Smooth muscle cell (in vitro differentiated cells): ENCODE measurements around the gene LIMK2. TPM values are rescaled to one million over a fixed set of nuclear protein-coding genes. Genes with fewer than 3 reads are reported as not detected.

Source experiments
- DNase-seq: peaks from one replicate; lab custom pipeline; 2025; ENCODE audit not compliant: unreplicated experiment; lab: John Stamatoyannopoulos, UW
- H2AFZ ChIP-seq: fragments of 200-600 bp; sonication (generic); 2 replicates; pipeline ENCODE4 v1.6.0; 2016; ENCODE audit warnings: antibody characterized with exemption, low read depth, mild to moderate bottlenecking
- H3F3A ChIP-seq: fragments of 200-600 bp; sonication (generic); 2 replicates; pipeline ENCODE4 v1.6.0; 2017; ENCODE audit warnings: antibody characterized with exemption, low read depth
- H3K27ac ChIP-seq: fragments of 200-600 bp; sonication (generic); 2 replicates; pipeline ENCODE4 v1.5.1; 2016; ENCODE audit warnings: low read depth, mild to moderate bottlenecking
- H3K27me3 ChIP-seq: fragments of 200-600 bp; sonication (generic); 2 replicates; pipeline ENCODE4 v1.6.1; 2016; ENCODE audit warnings: low read depth, mild to moderate bottlenecking
- H3K36me3 ChIP-seq: fragments of 200-600 bp; sonication (generic); 2 replicates; pipeline ENCODE4 v1.5.1; 2016; ENCODE audit warnings: low read depth
- H3K4me1 ChIP-seq: fragments of 200-600 bp; sonication (generic); 2 replicates; pipeline ENCODE4 v1.5.1; 2016; ENCODE audit warnings: low read depth
- H3K4me2 ChIP-seq: fragments of 200-600 bp; sonication (generic); 2 replicates; pipeline ENCODE4 v1.6.0; 2016; ENCODE audit warnings: mild to moderate bottlenecking
- H3K4me3 ChIP-seq: fragments of 200-600 bp; sonication (generic); 2 replicates; pipeline ENCODE4 v1.5.1; 2016; ENCODE audit warnings: mild to moderate bottlenecking
- H3K79me2 ChIP-seq: fragments of 200-600 bp; sonication (generic); 2 replicates; pipeline ENCODE4 v1.6.0; 2016; ENCODE audit warnings: low read depth, mild to moderate bottlenecking
- H3K9ac ChIP-seq: fragments of 200-600 bp; sonication (generic); 2 replicates; pipeline ENCODE4 v1.6.0; 2016; ENCODE audit warnings: low read depth
- H3K9me3 ChIP-seq: fragments of 200-600 bp; sonication (generic); replicated peaks from 2 replicates; pipeline ENCODE4 v1.5.1; 2016; ENCODE audit warnings: low read depth
- H4K20me1 ChIP-seq: fragments of 200-600 bp; sonication (generic); 2 replicates; pipeline ENCODE4 v1.6.0; 2016; ENCODE audit warnings: low read depth
- WGBS: methylation state at CpG from one replicate; pipeline ENCODE4 v1.1.7; 2016; ENCODE audit warnings: low lambda C conversion rate; 5-methylcytosine and 5-hydroxymethylcytosine counted together
- polyA plus RNA-seq: library from polyadenylated mRNA; unstranded; fragments of >200 nt; fragmentation: Nextera tagmentation; extraction: Ambion mirVana; gene quantifications from 2 replicates; pipeline ENCODE4 v1.2.1, GENCODE V29; 2016
- total RNA-seq: library from RNA; depleted of rRNA; stranded (reverse); fragments of >200 nt; gene quantifications from 2 replicates; pipeline ENCODE4 v1.2.3, GENCODE V29; 2014
- TF ChIP-seq, protein P1 (sequence below): fragments of 200-600 bp; sonication (generic); IDR thresholded peaks from 2 replicates; pipeline ENCODE4 v1.5.1; 2017; ENCODE audit warnings: borderline replicate concordance, mild to moderate bottlenecking, antibody characterized with exemption; ENCODE audit not compliant: insufficient read depth, poor library complexity, severe bottlenecking

Gene LIMK2
- total and polyA plus RNA-seq, 2 experiments from 2014 or later, result 85.7 to 126 TPM

DNA sequence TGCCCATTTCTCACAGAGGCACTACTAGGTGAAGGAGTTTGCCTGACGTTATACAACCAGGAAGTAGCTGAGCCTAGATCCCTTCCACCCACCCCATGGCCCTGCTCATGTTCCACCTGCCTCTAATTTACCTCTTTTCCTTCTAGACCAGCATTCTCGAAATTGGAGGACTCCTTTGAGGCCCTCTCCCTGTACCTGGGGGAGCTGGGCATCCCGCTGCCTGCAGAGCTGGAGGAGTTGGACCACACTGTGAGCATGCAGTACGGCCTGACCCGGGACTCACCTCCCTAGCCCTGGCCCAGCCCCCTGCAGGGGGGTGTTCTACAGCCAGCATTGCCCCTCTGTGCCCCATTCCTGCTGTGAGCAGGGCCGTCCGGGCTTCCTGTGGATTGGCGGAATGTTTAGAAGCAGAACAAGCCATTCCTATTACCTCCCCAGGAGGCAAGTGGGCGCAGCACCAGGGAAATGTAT lies 66.1 kb downstream of the LIMK2 start:
- no peak for DNase-seq
- no peak overlapping the region for H3K4me3 ChIP-seq
- no peak overlapping the region for H3K4me2 ChIP-seq
- no peak overlapping the region for H3K9ac ChIP-seq
- H3K79me2 ChIP-seq, result no peaks in the 10 kb centered on the region
- H3K4me1 ChIP-seq, result no peaks in the 10 kb centered on the region
- 94% methylated on average over 9 of the region's 9 CpGs for WGBS
- TF ChIP-seq, protein P1, sequence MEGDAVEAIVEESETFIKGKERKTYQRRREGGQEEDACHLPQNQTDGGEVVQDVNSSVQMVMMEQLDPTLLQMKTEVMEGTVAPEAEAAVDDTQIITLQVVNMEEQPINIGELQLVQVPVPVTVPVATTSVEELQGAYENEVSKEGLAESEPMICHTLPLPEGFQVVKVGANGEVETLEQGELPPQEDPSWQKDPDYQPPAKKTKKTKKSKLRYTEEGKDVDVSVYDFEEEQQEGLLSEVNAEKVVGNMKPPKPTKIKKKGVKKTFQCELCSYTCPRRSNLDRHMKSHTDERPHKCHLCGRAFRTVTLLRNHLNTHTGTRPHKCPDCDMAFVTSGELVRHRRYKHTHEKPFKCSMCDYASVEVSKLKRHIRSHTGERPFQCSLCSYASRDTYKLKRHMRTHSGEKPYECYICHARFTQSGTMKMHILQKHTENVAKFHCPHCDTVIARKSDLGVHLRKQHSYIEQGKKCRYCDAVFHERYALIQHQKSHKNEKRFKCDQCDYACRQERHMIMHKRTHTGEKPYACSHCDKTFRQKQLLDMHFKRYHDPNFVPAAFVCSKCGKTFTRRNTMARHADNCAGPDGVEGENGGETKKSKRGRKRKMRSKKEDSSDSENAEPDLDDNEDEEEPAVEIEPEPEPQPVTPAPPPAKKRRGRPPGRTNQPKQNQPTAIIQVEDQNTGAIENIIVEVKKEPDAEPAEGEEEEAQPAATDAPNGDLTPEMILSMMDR, result no peak
- peaks cover 29% of the 10 kb centered on the region for H3F3A ChIP-seq
- H3K27ac ChIP-seq, result no peak overlapping the region
- H4K20me1 ChIP-seq, result peaks cover 28% of the 10 kb centered on the region
- H3K9me3 ChIP-seq, result no peaks in the 10 kb centered on the region
- no peaks in the 10 kb centered on the region for H3K27me3 ChIP-seq
- H3K36me3 ChIP-seq, result peaks cover 10% of the 10 kb centered on the region
- no peak overlapping the region for H2AFZ ChIP-seq

DNA sequence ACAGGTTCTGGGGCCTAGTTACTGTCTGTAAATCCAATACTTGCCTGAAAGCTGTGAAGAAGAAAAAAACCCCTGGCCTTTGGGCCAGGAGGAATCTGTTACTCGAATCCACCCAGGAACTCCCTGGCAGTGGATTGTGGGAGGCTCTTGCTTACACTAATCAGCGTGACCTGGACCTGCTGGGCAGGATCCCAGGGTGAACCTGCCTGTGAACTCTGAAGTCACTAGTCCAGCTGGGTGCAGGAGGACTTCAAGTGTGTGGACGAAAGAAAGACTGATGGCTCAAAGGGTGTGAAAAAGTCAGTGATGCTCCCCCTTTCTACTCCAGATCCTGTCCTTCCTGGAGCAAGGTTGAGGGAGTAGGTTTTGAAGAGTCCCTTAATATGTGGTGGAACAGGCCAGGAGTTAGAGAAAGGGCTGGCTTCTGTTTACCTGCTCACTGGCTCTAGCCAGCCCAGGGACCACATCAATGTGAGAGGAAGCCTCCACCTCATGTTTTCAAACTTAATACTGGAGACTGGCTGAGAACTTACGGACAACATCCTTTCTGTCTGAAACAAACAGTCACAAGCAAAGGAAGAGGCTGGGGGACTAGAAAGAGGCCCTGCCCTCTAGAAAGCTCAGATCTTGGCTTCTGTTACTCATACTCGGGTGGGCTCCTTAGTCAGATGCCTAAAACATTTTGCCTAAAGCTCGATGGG lies 66.7 kb downstream of the LIMK2 start:
- Histone ChIP-seq H3K27me3 (no peaks in the 10 kb centered on the region), H3K79me2 (no peaks in the 10 kb centered on the region), H3K36me3 (peaks cover 7% of the 10 kb centered on the region), H4K20me1 (peaks cover 26% of the 10 kb centered on the region), H3K4me2 (no peak overlapping the region), H3K4me3 (no peak overlapping the region), H3K9me3 (no peaks in the 10 kb centered on the region), H3K4me1 (no peaks in the 10 kb centered on the region), H3K27ac (no peak overlapping the region), H3F3A (peaks cover 25% of the 10 kb centered on the region), H2AFZ (no peak overlapping the region), H3K9ac (no peak overlapping the region)
- DNase-seq, result no peak
- 90% methylated on average over 6 of the region's 6 CpGs for WGBS
- TF ChIP-seq, protein P1, result no peak

DNA sequence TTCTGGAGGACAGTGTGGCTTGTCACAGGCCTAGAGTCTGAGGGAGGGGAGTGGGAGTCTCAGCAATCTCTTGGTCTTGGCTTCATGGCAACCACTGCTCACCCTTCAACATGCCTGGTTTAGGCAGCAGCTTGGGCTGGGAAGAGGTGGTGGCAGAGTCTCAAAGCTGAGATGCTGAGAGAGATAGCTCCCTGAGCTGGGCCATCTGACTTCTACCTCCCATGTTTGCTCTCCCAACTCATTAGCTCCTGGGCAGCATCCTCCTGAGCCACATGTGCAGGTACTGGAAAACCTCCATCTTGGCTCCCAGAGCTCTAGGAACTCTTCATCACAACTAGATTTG lies 67.2 kb downstream of the LIMK2 start:
- Histone ChIP-seq H3K79me2 (no peaks in the 10 kb centered on the region), H3F3A (peaks cover 25% of the 10 kb centered on the region), H3K4me2 (no peak overlapping the region), H4K20me1 (peaks cover 22% of the 10 kb centered on the region), H2AFZ (no peak overlapping the region), H3K4me3 (no peak overlapping the region), H3K27me3 (no peaks in the 10 kb centered on the region), H3K27ac (no peak overlapping the region), H3K9ac (no peak overlapping the region), H3K36me3 (peaks cover 7% of the 10 kb centered on the region), H3K4me1 (no peaks in the 10 kb centered on the region), H3K9me3 (no peaks in the 10 kb centered on the region)
- TF ChIP-seq, protein P1, result no peak
- DNase-seq, result no peak
